Stimulated activated CD8-positive, alpha-beta memory T cell treated with anti-CD3 and anti-CD28 coated beads, Interleukin-7, amount 100 ng/mL, for 48 hours (primary cell): ENCODE data around the gene NPL.
A peak's percentile ranks its signal among the peaks of the same experiment; 100 is the strongest.

Source experiments
- DNase-seq, 2 donors: peaks; one replicate each; pipeline ENCODE4 v3.0.0-alpha.2; 2020; ENCODE audit warnings: low read depth in 1 of 2; ENCODE audit errors: extremely low read depth in 1 of 2

NPL gene

GRCh38 chr1:182861994-182862393, 72.4 kb downstream of the NPL start:
- no peak for DNase-seq

GRCh38 chr1:182862827-182863226, 73.3 kb downstream of the NPL start:
- no peak for DNase-seq

GRCh38 chr1:182863940-182864339, 74.4 kb downstream of the NPL start:
- no peak for DNase-seq

GRCh38 chr1:182867861-182868260, 78.3 kb downstream of the NPL start:
- DNase-seq: no peak

- no peak for DNase-seq
Measured at GRCh38 chr1:182869241-182869666, 79.7 kb downstream of the NPL start.

GRCh38 chr1:182872881-182873280, 83.3 kb downstream of the NPL start:
- no peak for DNase-seq

- DNase-seq: no peak
Measured at GRCh38 chr1:182875889-182876288, 86.3 kb downstream of the NPL start.

- no peak for DNase-seq
Measured at GRCh38 chr1:182877331-182877730, 87.8 kb downstream of the NPL start.

- DNase-seq: peak in 1 of 2 donors; percentile 16
Measured at GRCh38 chr1:182877842-182878241, 88.3 kb downstream of the NPL start.
